IPS DF 19.7 (cell line): ENCODE measurements around the gene GSTM4.
"Not testable (repeated sequence)": the region's sequence is repeated elsewhere in the genome, so short reads cannot be mapped to it uniquely, and the experiment has no call there.

Source experiments
- DNase-seq: peaks from one replicate; pipeline ENCODE4 v3.0.0-alpha.2; 2013; ENCODE audit warnings: low read depth, low spot score

GSTM4 gene

GRCh38 chr1:109702940-109703339 is 47.0 kb downstream of the GSTM4 start:
- not testable (repeated sequence) for DNase-seq

GRCh38 chr1:109704173-109704572 is 48.3 kb downstream of the GSTM4 start:
- DNase-seq: no peak

GRCh38 chr1:109705411-109705810 is 49.5 kb downstream of the GSTM4 start:
- DNase-seq: no peak

- not testable (repeated sequence) for DNase-seq
Measured at GRCh38 chr1:109708949-109709348, 53.0 kb downstream of the GSTM4 start.

DNA sequence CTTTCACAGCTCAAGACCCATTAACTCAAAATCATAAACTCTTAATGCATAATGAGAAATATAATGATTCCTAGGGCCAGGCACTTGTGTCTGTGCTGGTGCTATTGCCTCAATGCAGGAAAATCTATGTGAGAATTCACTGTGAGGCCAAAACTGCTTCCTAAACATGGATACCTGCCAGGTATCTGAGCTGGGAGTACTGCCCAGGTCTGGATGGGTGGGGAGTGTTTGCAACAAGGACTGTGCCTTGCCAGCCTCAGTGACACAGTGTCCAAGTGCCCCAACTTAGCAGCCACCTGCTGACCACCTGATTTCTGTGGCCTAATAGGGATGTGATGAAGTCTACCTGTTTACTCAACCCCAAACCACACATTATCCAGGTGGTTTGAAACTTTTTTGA is 53.9 kb downstream of the GSTM4 start:
- not testable (repeated sequence) for DNase-seq
